ENCODE results near the gene OTP. TPM values are rescaled to one million over a fixed set of nuclear protein-coding genes. Genes with fewer than 3 reads are reported as not detected.

Gene OTP
- total and polyA plus RNA-seq, 2 experiments from 2014 or later, result not detected

DNA sequence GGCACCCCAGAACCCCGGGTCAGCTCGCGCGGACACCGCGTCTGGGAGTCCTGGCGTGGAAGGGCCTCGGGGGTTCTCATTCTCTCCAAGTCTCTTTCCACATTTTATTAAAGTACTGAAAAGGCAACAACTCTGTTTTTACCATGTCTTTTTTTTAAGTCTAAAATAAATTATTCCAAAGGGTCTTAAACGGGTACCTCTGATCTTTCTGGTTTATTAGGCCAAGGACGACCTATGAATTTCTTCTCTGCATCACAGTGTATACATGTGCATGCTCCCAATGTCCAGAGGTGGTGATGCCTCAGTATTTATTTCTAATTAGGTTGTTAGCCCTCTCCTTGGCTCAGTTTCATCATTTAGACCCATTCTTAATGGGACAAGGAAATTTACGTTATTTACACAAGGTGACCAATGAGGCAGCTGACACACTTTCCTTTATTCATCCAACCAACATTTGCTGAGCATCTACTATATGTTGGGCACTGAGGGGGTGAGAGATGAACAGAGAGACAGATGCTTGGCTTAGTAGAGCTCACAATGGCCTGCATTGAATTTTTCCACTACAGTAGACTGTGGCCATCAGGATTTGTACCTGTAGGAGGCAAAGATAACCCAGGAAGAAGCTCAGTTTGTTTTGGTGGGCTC is 7.6 kb upstream of the OTP start:
- Histone ChIP-seq H3K4me3 (no peak overlapping the region), H3K27me3 (peaks cover 96% of the 10 kb centered on the region)

DNA sequence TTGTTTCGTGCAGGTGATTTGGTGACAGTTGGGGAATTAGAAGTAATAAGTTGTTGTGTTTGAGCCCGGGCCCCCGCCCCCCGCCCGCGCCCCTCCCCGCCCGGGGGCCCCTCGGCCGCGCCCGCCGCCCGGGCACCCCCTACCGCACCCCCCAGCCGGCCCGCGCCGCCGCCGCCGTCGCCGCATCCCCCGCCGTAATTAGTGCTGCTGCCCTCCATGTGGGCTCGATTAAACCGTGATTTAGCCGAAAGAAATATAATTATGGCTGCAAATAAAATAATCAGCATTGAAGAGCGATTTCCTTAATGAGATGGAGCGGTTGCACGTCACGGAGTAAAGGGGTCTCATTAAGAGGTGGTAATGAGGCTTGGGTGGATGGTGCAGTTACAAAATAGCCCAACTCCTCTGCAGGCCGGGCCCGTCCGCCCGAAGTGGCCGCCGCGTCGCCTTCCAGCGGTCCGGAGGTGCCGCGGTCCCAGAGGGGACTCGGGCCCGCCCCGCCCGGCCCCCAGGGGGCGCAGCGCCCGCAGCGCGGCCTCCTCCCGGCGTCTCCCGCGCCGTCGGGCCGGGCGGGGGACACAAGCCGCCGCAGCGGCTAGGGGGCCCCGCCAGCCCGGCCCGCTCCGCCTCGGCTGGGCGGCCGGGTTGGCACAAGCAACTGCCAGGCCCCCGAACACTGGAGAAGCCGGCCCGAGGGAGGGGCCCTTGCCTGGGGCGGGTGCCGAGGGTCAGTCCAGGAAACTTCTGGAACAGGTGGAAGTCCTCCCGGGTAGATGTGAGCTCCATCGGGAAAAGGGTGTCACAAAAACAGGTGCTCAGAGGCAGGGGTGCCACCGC is 6.9 kb upstream of the OTP start:
- peak; percentile 70 for DNase-seq (ENCODE audit: low spot score)
- no peaks in the 10 kb centered on the region for H3K36me3 ChIP-seq (replicated peaks; ENCODE audit: insufficient read depth, low read depth)
- H3K79me2 ChIP-seq, result no peaks in the 10 kb centered on the region
- no peaks in the 10 kb centered on the region for H4K20me1 ChIP-seq (ENCODE audit: insufficient read depth, poor library complexity, severe bottlenecking)
- H3K9me2 ChIP-seq (replicated peaks; ENCODE audit: insufficient read depth), result no peaks in the 10 kb centered on the region
- peaks cover 96% of the 10 kb centered on the region for H3K27me3 ChIP-seq
- H3K27ac ChIP-seq, result no peak overlapping the region
- peak overlapping the region; percentile 81 for H2AFZ ChIP-seq
- TF ChIP-seq EZH2 (IDR thresholded peaks at IDR 0.05; ENCODE audit: borderline replicate concordance) (peak; percentile 86), EZH2phosphoT487 (IDR thresholded peaks at IDR 0.05; ENCODE audit: low read depth, severe bottlenecking, unreplicated experiment) (peak; percentile 74)
- TF ChIP-seq, protein P1, sequence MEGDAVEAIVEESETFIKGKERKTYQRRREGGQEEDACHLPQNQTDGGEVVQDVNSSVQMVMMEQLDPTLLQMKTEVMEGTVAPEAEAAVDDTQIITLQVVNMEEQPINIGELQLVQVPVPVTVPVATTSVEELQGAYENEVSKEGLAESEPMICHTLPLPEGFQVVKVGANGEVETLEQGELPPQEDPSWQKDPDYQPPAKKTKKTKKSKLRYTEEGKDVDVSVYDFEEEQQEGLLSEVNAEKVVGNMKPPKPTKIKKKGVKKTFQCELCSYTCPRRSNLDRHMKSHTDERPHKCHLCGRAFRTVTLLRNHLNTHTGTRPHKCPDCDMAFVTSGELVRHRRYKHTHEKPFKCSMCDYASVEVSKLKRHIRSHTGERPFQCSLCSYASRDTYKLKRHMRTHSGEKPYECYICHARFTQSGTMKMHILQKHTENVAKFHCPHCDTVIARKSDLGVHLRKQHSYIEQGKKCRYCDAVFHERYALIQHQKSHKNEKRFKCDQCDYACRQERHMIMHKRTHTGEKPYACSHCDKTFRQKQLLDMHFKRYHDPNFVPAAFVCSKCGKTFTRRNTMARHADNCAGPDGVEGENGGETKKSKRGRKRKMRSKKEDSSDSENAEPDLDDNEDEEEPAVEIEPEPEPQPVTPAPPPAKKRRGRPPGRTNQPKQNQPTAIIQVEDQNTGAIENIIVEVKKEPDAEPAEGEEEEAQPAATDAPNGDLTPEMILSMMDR (IDR thresholded peaks at IDR 0.05; ENCODE audit: poor library complexity), result peak; percentile 43
- H3K4me2 ChIP-seq, result peak overlapping the region; percentile 90
- no peaks in the 10 kb centered on the region for H3K9me3 ChIP-seq (ENCODE audit: low read depth)
- H3K4me3 ChIP-seq, result no peak overlapping the region
- WGBS (ENCODE audit: low lambda C conversion rate, missing lambda C conversion rate), result 2% methylated on average over 44 of the region's 80 CpGs
- H3K4me1 ChIP-seq (ENCODE audit: insufficient read depth), result peaks cover 9% of the 10 kb centered on the region

More for the DNA sequence above, 7.6 kb upstream of the OTP start:
- H3K79me2 ChIP-seq, result no peaks in the 10 kb centered on the region
- no peak for TF ChIP-seq EZH2phosphoT487 (IDR thresholded peaks at IDR 0.05; ENCODE audit: low read depth, severe bottlenecking, unreplicated experiment)
- no peak for TF ChIP-seq EZH2 (IDR thresholded peaks at IDR 0.05; ENCODE audit: borderline replicate concordance)
- TF ChIP-seq, protein P1 (IDR thresholded peaks at IDR 0.05; ENCODE audit: poor library complexity), result no peak
- H4K20me1 ChIP-seq (ENCODE audit: insufficient read depth, poor library complexity, severe bottlenecking), result no peaks in the 10 kb centered on the region
- H3K9me2 ChIP-seq (replicated peaks; ENCODE audit: insufficient read depth), result no peaks in the 10 kb centered on the region
- no peak for DNase-seq (ENCODE audit: low spot score)
- H3K36me3 ChIP-seq (replicated peaks; ENCODE audit: insufficient read depth, low read depth), result no peaks in the 10 kb centered on the region
- peak overlapping the region; percentile 90 for H3K4me2 ChIP-seq
- peaks cover 3% of the 10 kb centered on the region for H3K4me1 ChIP-seq (ENCODE audit: insufficient read depth)
- 26% methylated on average over 11 of the region's 11 CpGs for WGBS (ENCODE audit: low lambda C conversion rate, missing lambda C conversion rate)
- no peak overlapping the region for H3K27ac ChIP-seq
- H3K9me3 ChIP-seq (ENCODE audit: low read depth), result no peaks in the 10 kb centered on the region
- no peak overlapping the region for H2AFZ ChIP-seq

DNA sequence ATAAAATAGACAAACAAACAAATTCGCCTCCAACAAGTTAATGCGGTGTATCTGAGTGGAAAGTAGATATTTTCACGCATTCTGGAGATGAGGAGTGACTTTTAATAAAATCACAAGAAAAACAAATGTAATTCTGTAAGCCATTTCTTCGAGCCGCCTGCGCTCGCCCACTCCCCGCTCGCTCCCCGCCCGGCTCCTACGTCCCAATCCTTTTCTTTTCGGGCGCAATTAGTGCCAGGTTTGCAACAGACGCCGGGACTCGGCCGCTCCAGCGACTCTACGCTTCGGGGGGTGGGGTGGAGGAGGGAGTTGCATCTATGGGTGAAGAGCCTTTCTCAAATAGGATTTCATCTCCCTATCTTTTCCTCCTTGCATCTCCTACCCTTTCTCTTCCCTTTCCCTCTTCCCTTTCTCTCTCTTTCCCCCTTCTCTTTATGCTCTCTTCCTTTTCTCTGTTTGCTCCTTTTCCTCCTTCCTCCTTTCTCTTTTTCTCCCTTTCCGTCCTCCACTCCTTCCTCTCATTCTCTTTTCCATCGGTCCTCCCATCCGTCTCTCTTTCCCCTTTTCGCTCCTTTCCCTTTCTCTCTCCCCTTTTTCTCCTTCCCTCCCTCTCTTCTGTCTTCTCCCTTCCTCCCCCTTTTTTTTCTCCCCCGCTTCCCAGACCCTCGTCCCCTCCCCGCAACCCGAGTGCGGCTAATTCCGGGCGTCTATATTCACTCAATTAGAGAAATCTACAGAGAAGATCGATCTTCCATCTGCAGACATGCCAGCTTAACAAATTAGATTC is 6.1 kb upstream of the OTP start:
- Histone ChIP-seq H3K36me3 (replicated peaks; ENCODE audit: insufficient read depth, low read depth) (no peaks in the 10 kb centered on the region), H2AFZ (peak overlapping the region; percentile 52), H3K4me3 (no peak overlapping the region), H3K79me2 (no peaks in the 10 kb centered on the region), H3K27ac (no peak overlapping the region), H3K4me1 (ENCODE audit: insufficient read depth) (peaks cover 9% of the 10 kb centered on the region), H4K20me1 (ENCODE audit: insufficient read depth, poor library complexity, severe bottlenecking) (no peaks in the 10 kb centered on the region), H3K9me3 (ENCODE audit: low read depth) (no peaks in the 10 kb centered on the region), H3K9me2 (replicated peaks; ENCODE audit: insufficient read depth) (no peaks in the 10 kb centered on the region), H3K4me2 (peak overlapping the region; percentile 90), H3K27me3 (peaks cover 96% of the 10 kb centered on the region)
- peak; percentile 98 for TF ChIP-seq EZH2 (IDR thresholded peaks at IDR 0.05; ENCODE audit: borderline replicate concordance)
- TF ChIP-seq EZH2phosphoT487 (IDR thresholded peaks at IDR 0.05; ENCODE audit: low read depth, severe bottlenecking, unreplicated experiment), result peak; percentile 22
- TF ChIP-seq, protein P1 (IDR thresholded peaks at IDR 0.05; ENCODE audit: poor library complexity), result no peak
- no peak for DNase-seq (ENCODE audit: low spot score)
- 3% methylated on average over 29 of the region's 33 CpGs for WGBS (ENCODE audit: low lambda C conversion rate, missing lambda C conversion rate)

Measured in hepatocyte (in vitro differentiated cells).